ENCODE results near the gene CDK10. TPM values are rescaled to one million over a fixed set of nuclear protein-coding genes. Genes with fewer than 3 reads are reported as not detected.
A peak's percentile ranks its signal among the peaks of the same experiment; 100 is the strongest.

The CDK10 gene
- total and polyA plus RNA-seq, 9 of the 15 experiments (the other 6 are each of a cell fraction or from before 2014, with no cell fraction given), result 2.0 to 85.1 (median 40.1) TPM

- Histone ChIP-seq H3K9ac (ENCODE audit: insufficient read depth in 1 of 2, low read depth in 2 of 2, low read length in 2 of 2) (peak overlapping the region in 1 of 2 experiments; percentile 52; a peak in 1 of 4 replicates), H3K36me3 (ENCODE audit: control insufficient read depth, insufficient read depth, low read length) (peaks cover 39% of the 10 kb centered on the region; the same call in 2 of the 3 replicates), H4K20me1 (replicated peaks; ENCODE audit: control insufficient read depth, insufficient read depth, low read length) (no peaks in the 10 kb centered on the region), H2AFZ (ENCODE audit: low read depth, low read length) (no peak overlapping the region), H3K9me1 (ENCODE audit: control insufficient read depth, insufficient read depth, low read length) (no peaks in the 10 kb centered on the region), H3K9me3 (replicated peaks; ENCODE audit: control insufficient read depth, insufficient read depth, low read depth, low read length) (no peaks in the 10 kb centered on the region), H3K27me3 (ENCODE audit: control insufficient read depth in 2 of 2, insufficient read depth in 2 of 2, low read length in 2 of 2) (no peaks in the 10 kb centered on the region), H3K4me1 (replicated peaks in 1 of 2; ENCODE audit: control insufficient read depth in 2 of 2, insufficient read depth in 2 of 2, low read length in 2 of 2) (peaks cover 0 to 37% of the 10 kb centered on the region in 2 experiments; a peak in 3 of 5 replicates), H3K27ac (ENCODE audit: extremely low read depth, low read depth, low read length) (no peak overlapping the region), H3K79me2 (ENCODE audit: control insufficient read depth, insufficient read depth, low read length) (no peaks in the 10 kb centered on the region; the same call in 2 of the 3 replicates), H3K4me3 (no peak overlapping the region), H3K4me2 (ENCODE audit: insufficient read depth, low read length) (no peak overlapping the region)
- 75% methylated on average over 11 of the region's 11 CpGs for WGBS (ENCODE audit: insufficient coverage, low coverage, missing lambda C conversion rate)
- ATAC-seq, result no peak
- in situ Hi-C loops (cut with MboI) (no loop called here), intact Hi-C loops (cut with micrococcal nuclease) (loop anchor here (10.0 kb wide), 1 partner anchor 70 kb away; the partner anchor contains the start of gene CPNE7)
- no peak for FAIRE-seq
- TF ChIP-seq ZNF586 (CRISPR knock-in tag; conservative IDR thresholded peaks at IDR 0.05) (no peak), TAF7 (tag; IDR thresholded peaks at IDR 0.05) (no peak), KHSRP (IDR thresholded peaks at IDR 0.05) (no peak), SMARCC2 (IDR thresholded peaks at IDR 0.05; ENCODE audit: low read depth) (no peak), MEF2A (IDR thresholded peaks at IDR 0.05; ENCODE audit: control insufficient read depth, low read depth, low read length) (no peak)
- ChIA-PET CTCF (ENCODE audit: low intra/inter-chr PET ratio) (no interaction called here), POLR2A (interaction anchor here (0.8 kb wide), 1 partner anchor 140 kb away, joined by 3 read pairs; no protein-coding TSS in a partner anchor)
- no TSS peak for BruUV-seq (replicated peaks)
- DNase-seq (ENCODE audit: extremely low read depth in 1 of 4, low spot score in 3 of 4), result no peak
Observed at GRCh38 chr16:89645122-89645521, 41.4 kb upstream of the CDK10 start.

- WGBS (ENCODE audit: insufficient coverage, low coverage, missing lambda C conversion rate), result 94% methylated on average over 20 of the region's 22 CpGs
- DNase-seq (ENCODE audit: extremely low read depth in 1 of 4, low spot score in 3 of 4), result no peak
- H3K4me3 ChIP-seq, result no peak overlapping the region
- BruUV-seq (replicated peaks), result no TSS peak
- no peak overlapping the region for H3K4me2 ChIP-seq (ENCODE audit: insufficient read depth, low read length)
- H3K27ac ChIP-seq (ENCODE audit: extremely low read depth, low read depth, low read length), result no peak overlapping the region
- POLR2A ChIA-PET, result no interaction called here
- H3K27me3 ChIP-seq (ENCODE audit: control insufficient read depth in 2 of 2, insufficient read depth in 2 of 2, low read length in 2 of 2), result no peaks in the 10 kb centered on the region
- H2AFZ ChIP-seq (ENCODE audit: low read depth, low read length), result no peak overlapping the region
- H3K4me1 ChIP-seq (replicated peaks in 1 of 2; ENCODE audit: control insufficient read depth in 2 of 2, insufficient read depth in 2 of 2, low read length in 2 of 2), result peaks cover 0 to 33% of the 10 kb centered on the region in 2 experiments; a peak in 3 of 5 replicates
- H3K9me3 ChIP-seq (replicated peaks; ENCODE audit: control insufficient read depth, insufficient read depth, low read depth, low read length), result no peaks in the 10 kb centered on the region
- no peaks in the 10 kb centered on the region; the same call in 2 of the 3 replicates for H3K79me2 ChIP-seq (ENCODE audit: control insufficient read depth, insufficient read depth, low read length)
- H3K9ac ChIP-seq (ENCODE audit: insufficient read depth in 1 of 2, low read depth in 2 of 2, low read length in 2 of 2), result no peak overlapping the region
- in situ Hi-C loops (cut with MboI), result no loop called here
- no peaks in the 10 kb centered on the region for H4K20me1 ChIP-seq (replicated peaks; ENCODE audit: control insufficient read depth, insufficient read depth, low read length)
- no peak for FAIRE-seq
- intact Hi-C loops (cut with micrococcal nuclease), result loop anchor here (10.0 kb wide), 1 partner anchor 71 kb away; the partner anchor contains the start of gene CPNE7
- no peaks in the 10 kb centered on the region for H3K9me1 ChIP-seq (ENCODE audit: control insufficient read depth, insufficient read depth, low read length)
- peaks cover 46% of the 10 kb centered on the region; the same call in 2 of the 3 replicates for H3K36me3 ChIP-seq (ENCODE audit: control insufficient read depth, insufficient read depth, low read length)
- CTCF ChIA-PET (ENCODE audit: low intra/inter-chr PET ratio), result no interaction called here
- ATAC-seq, result no peak
- TF ChIP-seq HMG20A (CRISPR knock-in tag; conservative IDR thresholded peaks at IDR 0.05), result no peak
- TF ChIP-seq KLF1 (tag; IDR thresholded peaks at IDR 0.05), result no peak
- no peak for TF ChIP-seq SP1 (CRISPR knock-in tag; IDR thresholded peaks at IDR 0.05)
- no peak for TF ChIP-seq FOXJ2 (tag; IDR thresholded peaks at IDR 0.05)
- TF ChIP-seq MCM7 (IDR thresholded peaks at IDR 0.05), result no peak
- TF ChIP-seq POLR2B (IDR thresholded peaks at IDR 0.05; ENCODE audit: low read depth, partially characterized antibody), result no peak
- TF ChIP-seq ZNF592 (IDR thresholded peaks at IDR 0.05), result no peak
- no peak for TF ChIP-seq NR2C2 (CRISPR knock-in tag; IDR thresholded peaks at IDR 0.05)
- no peak for TF ChIP-seq NR2C2 (tag; IDR thresholded peaks at IDR 0.05)
- TF ChIP-seq GABPB1 (CRISPR knock-in tag; IDR thresholded peaks at IDR 0.05), result no peak
Observed at GRCh38 chr16:89646270-89646669, 40.2 kb upstream of the CDK10 start.
